ENCODE measurements around the gene CLEC5A.

Gene CLEC5A

DNA sequence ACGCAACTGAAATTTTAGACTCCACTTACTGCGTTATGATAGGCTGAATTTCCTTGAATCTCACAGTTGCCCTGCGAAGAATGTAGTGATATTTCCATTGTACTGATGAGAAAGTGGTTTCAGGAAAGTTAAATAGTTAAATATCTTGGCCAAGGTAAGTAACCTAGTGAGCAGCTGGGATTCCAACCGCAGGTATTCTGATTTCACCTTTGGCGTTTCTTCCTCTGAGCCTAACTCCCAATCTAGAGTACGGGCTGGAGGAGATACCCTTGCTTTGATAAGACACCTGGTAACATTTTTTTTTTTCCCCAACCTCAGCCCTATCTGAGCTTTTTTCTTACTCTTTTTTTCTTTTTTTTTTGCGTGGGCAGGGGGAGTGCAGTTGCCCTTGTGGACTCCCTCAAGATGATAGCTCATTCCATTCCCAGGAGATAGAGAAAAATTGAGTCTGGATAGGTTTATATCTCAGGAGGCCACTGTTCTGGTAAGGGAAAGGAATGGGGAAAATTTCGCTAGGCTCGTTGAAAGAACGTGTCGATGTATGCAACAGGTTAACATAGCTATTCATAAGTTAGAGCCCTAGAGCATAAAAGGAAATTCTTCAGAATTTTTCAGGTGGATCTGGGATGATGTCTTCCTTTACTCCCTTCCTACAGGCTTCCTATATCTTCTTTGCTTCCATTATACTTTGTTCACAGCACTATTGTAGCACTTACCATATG lies 29.9 kb upstream of the CLEC5A start:
- Histone ChIP-seq H3K36me3 (replicated peaks; ENCODE audit: insufficient read depth, low read length) (no peaks in the 10 kb centered on the region), H3F3A (ENCODE audit: insufficient read depth, low read length) (peaks cover 16% of the 10 kb centered on the region), H3K4me2 (ENCODE audit: low read depth, low read length) (peak overlapping the region; percentile 77), H3K27me3 (replicated peaks; ENCODE audit: insufficient read depth, low read length) (no peaks in the 10 kb centered on the region), H3K4me3 (ENCODE audit: low read length) (peak overlapping the region; percentile 73), H3K9ac (ENCODE audit: low read length) (peak overlapping the region; percentile 60; the same call in 1 of the 2 replicates), H3K9me3 (replicated peaks; ENCODE audit: insufficient read depth, low read length) (no peaks in the 10 kb centered on the region), H3K9me2 (replicated peaks; ENCODE audit: insufficient read depth, low read length) (no peaks in the 10 kb centered on the region), H4K20me1 (ENCODE audit: insufficient read depth, low read length) (no peaks in the 10 kb centered on the region), H3K27ac (ENCODE audit: low read length) (peak overlapping the region; percentile 69; the same call in 1 of the 2 replicates), H3K79me2 (ENCODE audit: low read length) (no peaks in the 10 kb centered on the region), H2AFZ (ENCODE audit: low read length) (peak overlapping the region; percentile 85), H3K4me1 (ENCODE audit: low read length) (peaks cover 13% of the 10 kb centered on the region)
- no peak for DNase-seq
- TF ChIP-seq EZH2phosphoT487 (IDR thresholded peaks at IDR 0.05; ENCODE audit: low read length) (no peak), EZH2 (optimal IDR thresholded peaks at IDR 0.05; ENCODE audit: low read depth, low read length) (no peak)
- TF ChIP-seq, protein P1, sequence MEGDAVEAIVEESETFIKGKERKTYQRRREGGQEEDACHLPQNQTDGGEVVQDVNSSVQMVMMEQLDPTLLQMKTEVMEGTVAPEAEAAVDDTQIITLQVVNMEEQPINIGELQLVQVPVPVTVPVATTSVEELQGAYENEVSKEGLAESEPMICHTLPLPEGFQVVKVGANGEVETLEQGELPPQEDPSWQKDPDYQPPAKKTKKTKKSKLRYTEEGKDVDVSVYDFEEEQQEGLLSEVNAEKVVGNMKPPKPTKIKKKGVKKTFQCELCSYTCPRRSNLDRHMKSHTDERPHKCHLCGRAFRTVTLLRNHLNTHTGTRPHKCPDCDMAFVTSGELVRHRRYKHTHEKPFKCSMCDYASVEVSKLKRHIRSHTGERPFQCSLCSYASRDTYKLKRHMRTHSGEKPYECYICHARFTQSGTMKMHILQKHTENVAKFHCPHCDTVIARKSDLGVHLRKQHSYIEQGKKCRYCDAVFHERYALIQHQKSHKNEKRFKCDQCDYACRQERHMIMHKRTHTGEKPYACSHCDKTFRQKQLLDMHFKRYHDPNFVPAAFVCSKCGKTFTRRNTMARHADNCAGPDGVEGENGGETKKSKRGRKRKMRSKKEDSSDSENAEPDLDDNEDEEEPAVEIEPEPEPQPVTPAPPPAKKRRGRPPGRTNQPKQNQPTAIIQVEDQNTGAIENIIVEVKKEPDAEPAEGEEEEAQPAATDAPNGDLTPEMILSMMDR (IDR thresholded peaks at IDR 0.05; ENCODE audit: low read length): no peak

DNA sequence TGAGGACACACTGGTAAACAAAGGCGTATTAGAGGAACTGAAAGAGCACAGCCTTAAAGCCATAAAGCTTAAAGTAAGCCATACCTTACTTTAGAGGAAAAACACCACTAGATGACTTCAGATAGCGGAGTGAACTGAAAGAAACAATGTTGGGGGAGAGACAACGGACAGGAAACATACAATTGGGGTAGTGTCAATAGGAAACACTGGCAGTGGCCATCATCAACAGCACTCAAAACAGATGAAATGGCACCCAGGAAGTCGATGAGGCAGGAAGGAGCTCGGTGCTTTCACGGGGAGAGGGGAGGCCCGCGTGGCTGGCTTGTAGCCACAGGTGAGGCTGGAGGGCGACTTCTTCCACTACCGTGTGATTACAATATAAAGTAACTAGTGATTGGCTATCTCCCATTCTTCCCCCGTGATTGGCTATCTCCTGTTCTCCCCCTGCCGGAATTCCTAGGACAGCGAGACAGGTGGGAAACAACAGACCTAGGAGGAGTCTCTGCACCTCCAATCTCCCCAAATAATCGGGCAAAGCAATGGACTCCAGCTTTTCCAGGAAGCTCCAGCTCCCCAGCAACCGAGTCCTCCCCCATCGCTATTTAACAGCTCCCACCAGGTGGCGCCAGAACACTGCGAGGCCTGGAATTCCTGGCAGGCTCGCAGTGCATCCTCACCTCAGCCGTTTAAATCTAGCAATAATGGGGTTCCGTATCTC lies 29.2 kb upstream of the CLEC5A start:
- no peaks in the 10 kb centered on the region for H3K27me3 ChIP-seq (replicated peaks; ENCODE audit: insufficient read depth, low read length)
- peak overlapping the region; percentile 73 for H3K4me3 ChIP-seq (ENCODE audit: low read length)
- no peaks in the 10 kb centered on the region for H3K9me3 ChIP-seq (replicated peaks; ENCODE audit: insufficient read depth, low read length)
- DNase-seq: peak; percentile 87
- H3K27ac ChIP-seq (ENCODE audit: low read length): peak overlapping the region; percentile 69
- H3K79me2 ChIP-seq (ENCODE audit: low read length): no peaks in the 10 kb centered on the region
- H3K4me2 ChIP-seq (ENCODE audit: low read depth, low read length): peak overlapping the region; percentile 77
- H3K9me2 ChIP-seq (replicated peaks; ENCODE audit: insufficient read depth, low read length): no peaks in the 10 kb centered on the region
- TF ChIP-seq, protein P1 (IDR thresholded peaks at IDR 0.05; ENCODE audit: low read length): peak; percentile 100
- TF ChIP-seq EZH2 (optimal IDR thresholded peaks at IDR 0.05; ENCODE audit: low read depth, low read length): no peak
- H3K36me3 ChIP-seq (replicated peaks; ENCODE audit: insufficient read depth, low read length): no peaks in the 10 kb centered on the region
- peaks cover 13% of the 10 kb centered on the region for H3K4me1 ChIP-seq (ENCODE audit: low read length)
- H3K9ac ChIP-seq (ENCODE audit: low read length): peak overlapping the region; percentile 60
- no peaks in the 10 kb centered on the region for H4K20me1 ChIP-seq (ENCODE audit: insufficient read depth, low read length)
- H2AFZ ChIP-seq (ENCODE audit: low read length): peak overlapping the region; percentile 85
- peaks cover 16% of the 10 kb centered on the region for H3F3A ChIP-seq (ENCODE audit: insufficient read depth, low read length)

DNA sequence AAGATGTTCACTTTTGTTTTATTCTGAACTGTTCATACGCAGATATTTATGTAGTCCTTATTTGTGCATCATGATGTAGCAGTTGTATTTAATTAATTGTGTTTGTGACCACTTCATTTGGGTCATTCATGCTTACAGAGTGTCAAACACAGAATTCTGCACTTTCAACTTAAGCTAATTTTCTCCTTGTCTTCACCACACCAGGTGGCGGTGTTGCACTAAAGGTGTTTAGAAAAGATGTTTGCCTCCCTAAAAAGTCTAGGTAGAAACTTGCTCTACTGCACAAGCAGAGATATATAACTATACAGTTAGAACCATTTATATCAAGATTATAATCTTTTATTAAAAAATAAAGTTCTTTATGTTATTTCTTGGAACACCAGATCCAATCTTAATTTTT lies 28.1 kb upstream of the CLEC5A start:
- no peaks in the 10 kb centered on the region for H3K79me2 ChIP-seq (ENCODE audit: low read length)
- no peaks in the 10 kb centered on the region for H3K9me3 ChIP-seq (replicated peaks; ENCODE audit: insufficient read depth, low read length)
- no peaks in the 10 kb centered on the region for H3K9me2 ChIP-seq (replicated peaks; ENCODE audit: insufficient read depth, low read length)
- H3K4me3 ChIP-seq (ENCODE audit: low read length): no peak overlapping the region
- no peak overlapping the region for H3K27ac ChIP-seq (ENCODE audit: low read length)
- H3K27me3 ChIP-seq (replicated peaks; ENCODE audit: insufficient read depth, low read length): no peaks in the 10 kb centered on the region
- TF ChIP-seq, protein P1 (IDR thresholded peaks at IDR 0.05; ENCODE audit: low read length): peak; percentile 77
- TF ChIP-seq EZH2phosphoT487 (IDR thresholded peaks at IDR 0.05; ENCODE audit: low read length): no peak
- no peak overlapping the region for H3K4me2 ChIP-seq (ENCODE audit: low read depth, low read length)
- H3K4me1 ChIP-seq (ENCODE audit: low read length): peaks cover 13% of the 10 kb centered on the region
- peak; percentile 87 for DNase-seq
- no peaks in the 10 kb centered on the region for H4K20me1 ChIP-seq (ENCODE audit: insufficient read depth, low read length)
- no peak overlapping the region for H3K9ac ChIP-seq (ENCODE audit: low read length)
- peaks cover 16% of the 10 kb centered on the region for H3F3A ChIP-seq (ENCODE audit: insufficient read depth, low read length)
- H3K36me3 ChIP-seq (replicated peaks; ENCODE audit: insufficient read depth, low read length): no peaks in the 10 kb centered on the region
- no peak overlapping the region for H2AFZ ChIP-seq (ENCODE audit: low read length)

All from MM.1S (cell line).